Neutrophil (primary cell): ENCODE data around the gene RAB33A.

Experiments
- H3K27ac ChIP-seq: fragments of 200-600 bp; sonication (generic); 2 replicates; pipeline ENCODE4 v1.5.1; 2016; ENCODE audit warnings: mild to moderate bottlenecking, moderate library complexity
- H3K27me3 ChIP-seq: fragments of 200-600 bp; sonication (generic); 2 replicates; pipeline ENCODE4 v1.6.0; 2016; ENCODE audit warnings: mild to moderate bottlenecking
- H3K36me3 ChIP-seq: fragments of 200-600 bp; sonication (generic); 2 replicates; pipeline ENCODE4 v1.5.1; 2017
- H3K4me1 ChIP-seq, 2 experiments: fragments of 200-600 bp in 1 of 2; sonication (generic) in 1 of 2; 1 replicate in 1 of 2; 2 replicates in 1 of 2; pipeline versions ENCODE4 v1.5.1 to v1.6.1; 2013 to 2016; ENCODE audit warnings: low read depth in 1 of 2, low read length in 1 of 2, mild to moderate bottlenecking in 1 of 2, moderate library complexity in 1 of 2; ENCODE audit not compliant: control insufficient read depth in 1 of 2, insufficient read depth in 1 of 2
- H3K4me3 ChIP-seq, 2 experiments: fragments of 200-600 bp in 1 of 2; sonication (generic) in 1 of 2; 1 replicate in 1 of 2; 2 replicates in 1 of 2; pipeline ENCODE4 v1.5.1; 2013 to 2016; ENCODE audit warnings: low read depth in 1 of 2, low read length in 1 of 2, mild to moderate bottlenecking in 1 of 2, moderate library complexity in 1 of 2
- H3K9me3 ChIP-seq: fragments of 200-600 bp; sonication (generic); 2 replicates; pipeline ENCODE4 v1.5.1; 2016
- TF ChIP-seq, protein P1 (sequence below): fragments of 200-600 bp; sonication (generic); IDR thresholded peaks from 2 replicates; pipeline ENCODE4 v1.5.1; 2016; ENCODE audit warnings: antibody characterized with exemption

Gene RAB33A

DNA sequence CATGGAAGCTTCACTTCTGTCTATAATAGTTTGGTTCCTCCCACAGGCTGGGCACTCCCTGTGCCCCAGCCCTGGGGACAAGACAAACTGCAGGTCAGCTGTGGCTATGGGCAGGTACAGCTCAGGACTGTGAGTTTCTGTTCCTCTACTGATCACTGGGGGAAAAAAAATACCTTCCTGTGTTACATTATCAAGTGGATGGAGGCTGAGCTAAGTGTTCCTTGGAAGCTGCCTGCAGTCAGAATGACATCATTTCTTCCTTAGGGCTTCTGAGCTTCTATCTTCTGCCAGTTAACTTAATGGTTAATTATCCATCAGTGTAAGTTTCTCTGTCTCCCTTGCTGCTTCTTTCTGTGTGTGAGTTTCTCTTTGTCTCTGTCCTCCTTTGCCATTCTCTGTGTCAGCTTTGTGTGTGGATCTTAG lies 4.6 kb downstream of the RAB33A start:
- Histone ChIP-seq H3K4me3 (no peak overlapping the region), H3K9me3 (no peaks in the 10 kb centered on the region), H3K4me1 (peaks cover 21 to 32% of the 10 kb centered on the region in 2 experiments), H3K36me3 (no peaks in the 10 kb centered on the region), H3K27me3 (no peaks in the 10 kb centered on the region), H3K27ac (no peak overlapping the region)
- TF ChIP-seq, protein P1, sequence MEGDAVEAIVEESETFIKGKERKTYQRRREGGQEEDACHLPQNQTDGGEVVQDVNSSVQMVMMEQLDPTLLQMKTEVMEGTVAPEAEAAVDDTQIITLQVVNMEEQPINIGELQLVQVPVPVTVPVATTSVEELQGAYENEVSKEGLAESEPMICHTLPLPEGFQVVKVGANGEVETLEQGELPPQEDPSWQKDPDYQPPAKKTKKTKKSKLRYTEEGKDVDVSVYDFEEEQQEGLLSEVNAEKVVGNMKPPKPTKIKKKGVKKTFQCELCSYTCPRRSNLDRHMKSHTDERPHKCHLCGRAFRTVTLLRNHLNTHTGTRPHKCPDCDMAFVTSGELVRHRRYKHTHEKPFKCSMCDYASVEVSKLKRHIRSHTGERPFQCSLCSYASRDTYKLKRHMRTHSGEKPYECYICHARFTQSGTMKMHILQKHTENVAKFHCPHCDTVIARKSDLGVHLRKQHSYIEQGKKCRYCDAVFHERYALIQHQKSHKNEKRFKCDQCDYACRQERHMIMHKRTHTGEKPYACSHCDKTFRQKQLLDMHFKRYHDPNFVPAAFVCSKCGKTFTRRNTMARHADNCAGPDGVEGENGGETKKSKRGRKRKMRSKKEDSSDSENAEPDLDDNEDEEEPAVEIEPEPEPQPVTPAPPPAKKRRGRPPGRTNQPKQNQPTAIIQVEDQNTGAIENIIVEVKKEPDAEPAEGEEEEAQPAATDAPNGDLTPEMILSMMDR: no peak

DNA sequence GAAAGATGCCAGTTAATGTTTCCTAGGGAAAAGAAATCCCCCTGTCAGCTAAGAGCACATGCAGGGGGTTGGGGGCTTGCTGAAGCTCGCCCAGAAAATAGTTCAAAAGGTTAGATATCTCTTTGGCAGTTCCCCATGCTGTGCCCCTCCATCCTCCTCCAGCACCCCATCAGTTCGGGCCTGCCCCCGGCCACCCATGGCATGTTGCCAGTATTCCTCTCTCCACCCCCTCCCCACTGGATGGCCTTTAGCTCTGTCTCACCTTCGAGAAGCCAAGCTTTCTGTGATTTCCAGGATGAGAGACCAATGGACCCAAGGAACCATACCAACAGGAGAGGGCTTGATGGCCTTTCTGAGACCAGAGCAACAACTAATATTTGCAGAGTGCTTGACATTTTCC lies 5.2 kb downstream of the RAB33A start:
- TF ChIP-seq, protein P1: no peak
- H3K27ac ChIP-seq: no peak overlapping the region
- H3K9me3 ChIP-seq: no peaks in the 10 kb centered on the region
- no peaks in the 10 kb centered on the region for H3K27me3 ChIP-seq
- no peaks in the 10 kb centered on the region for H3K36me3 ChIP-seq
- no peak overlapping the region for H3K4me3 ChIP-seq
- peaks cover 21 to 30% of the 10 kb centered on the region in 2 experiments for H3K4me1 ChIP-seq

DNA sequence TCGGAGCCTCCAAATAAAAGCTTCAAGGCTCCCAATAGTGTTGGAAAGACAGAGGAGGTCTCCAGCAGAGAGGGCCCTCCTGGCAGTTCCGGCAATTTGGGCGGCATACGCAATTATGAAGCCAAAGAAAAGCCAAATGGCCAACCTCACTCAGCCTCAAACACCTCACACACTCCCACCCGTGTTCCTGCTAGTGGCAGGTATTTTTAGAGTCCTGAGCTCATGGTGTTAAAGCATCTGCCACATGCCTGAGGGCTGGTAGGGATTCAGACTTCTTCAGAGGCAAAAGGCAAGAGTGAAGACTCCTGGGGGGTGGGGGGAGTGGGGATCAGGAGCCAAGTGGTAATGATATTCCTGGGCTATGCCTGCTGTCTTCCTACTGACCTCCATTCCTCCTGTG lies 7.4 kb downstream of the RAB33A start:
- Histone ChIP-seq H3K27me3 (no peaks in the 10 kb centered on the region), H3K27ac (no peak overlapping the region), H3K4me1 (peaks cover 3 to 8% of the 10 kb centered on the region in 2 experiments), H3K9me3 (no peaks in the 10 kb centered on the region), H3K4me3 (no peak overlapping the region), H3K36me3 (no peaks in the 10 kb centered on the region)
- TF ChIP-seq, protein P1: no peak

DNA sequence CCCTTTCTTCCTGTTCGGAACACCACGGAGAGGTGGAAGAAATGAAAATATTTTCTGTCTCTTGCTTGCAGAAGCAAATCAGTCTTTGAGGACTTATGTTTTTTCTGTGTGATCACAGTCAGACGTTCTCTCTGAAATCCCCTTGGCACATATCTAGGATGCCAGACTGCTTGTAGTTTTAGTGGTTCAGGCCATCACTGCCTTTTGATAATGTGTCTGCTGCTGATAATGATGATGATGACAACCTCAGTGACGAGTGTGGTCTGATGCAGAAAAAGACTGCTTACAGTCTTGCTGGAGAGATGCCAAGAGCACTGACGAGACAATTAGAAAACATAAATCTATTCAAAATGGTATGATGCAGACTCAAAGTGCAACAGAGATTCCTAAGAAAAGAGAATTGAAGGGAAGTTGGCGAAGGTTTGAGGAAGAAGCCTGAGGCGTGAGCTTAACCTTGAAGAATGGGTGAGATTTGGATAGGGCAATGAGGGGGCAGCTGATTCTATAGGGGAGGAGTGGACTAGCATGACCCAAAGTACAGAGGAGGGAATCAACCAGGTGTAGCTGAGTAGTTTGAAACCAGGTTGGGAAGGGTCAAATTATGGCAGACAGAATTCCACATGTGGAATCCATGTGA lies 7.9 kb downstream of the RAB33A start:
- TF ChIP-seq, protein P1: no peak
- Histone ChIP-seq H3K36me3 (no peaks in the 10 kb centered on the region), H3K9me3 (no peaks in the 10 kb centered on the region), H3K4me3 (no peak overlapping the region), H3K4me1 (peaks cover 0 to 3% of the 10 kb centered on the region in 2 experiments), H3K27me3 (no peaks in the 10 kb centered on the region), H3K27ac (no peak overlapping the region)

DNA sequence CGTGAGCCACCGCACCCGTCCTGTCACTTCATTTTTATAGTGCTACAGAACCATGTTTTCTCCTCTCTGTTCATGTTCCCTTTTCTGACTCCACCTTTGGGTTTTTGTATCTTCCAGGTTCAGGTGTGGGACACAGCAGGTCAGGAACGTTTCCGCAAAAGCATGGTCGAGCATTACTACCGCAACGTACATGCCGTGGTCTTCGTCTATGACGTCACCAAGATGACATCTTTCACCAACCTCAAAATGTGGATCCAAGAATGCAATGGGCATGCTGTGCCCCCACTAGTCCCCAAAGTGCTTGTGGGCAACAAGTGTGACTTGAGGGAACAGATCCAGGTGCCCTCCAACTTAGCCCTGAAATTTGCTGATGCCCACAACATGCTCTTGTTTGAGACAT lies 12.4 kb downstream of the RAB33A start:
- H3K36me3 ChIP-seq: no peaks in the 10 kb centered on the region
- H3K27ac ChIP-seq: no peak overlapping the region
- no peaks in the 10 kb centered on the region for H3K4me1 ChIP-seq

More for the DNA sequence above, 12.4 kb downstream of the RAB33A start:
- TF ChIP-seq, protein P1: no peak
- no peaks in the 10 kb centered on the region for H3K9me3 ChIP-seq
- no peaks in the 10 kb centered on the region for H3K27me3 ChIP-seq
- H3K4me3 ChIP-seq: no peak overlapping the region
